ENCODE measurements around the gene NLRP4.
"Not testable (repeated sequence)": the region's sequence is repeated elsewhere in the genome, so short reads cannot be mapped to it uniquely, and the experiment has no call there.

The NLRP4 gene

DNA sequence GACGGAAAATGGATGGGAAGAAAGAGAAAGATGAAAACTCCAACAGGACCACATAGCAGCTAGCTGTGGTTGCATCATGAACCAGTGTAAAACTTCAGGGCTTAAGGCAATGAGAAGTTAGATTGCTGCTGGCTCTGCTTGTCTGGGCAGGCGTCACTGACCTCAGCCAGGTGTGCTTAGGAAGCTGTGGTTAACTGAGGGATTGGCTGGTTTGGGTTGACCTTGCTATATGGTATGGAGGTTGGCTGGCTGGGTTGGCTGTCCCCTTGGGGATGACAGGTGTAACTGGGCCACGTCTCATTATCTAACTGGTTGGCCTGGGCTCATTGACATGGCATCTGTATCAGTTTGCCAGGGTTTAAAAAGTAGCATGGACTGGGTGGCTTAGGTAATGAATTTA, 40.9 kb downstream of the NLRP4 start:
- DNase-seq (no peak), ATAC-seq (no peak)

GRCh38 chr19:55882626-55883025, 46.3 kb downstream of the NLRP4 start:
- DNase-seq: no peak
- ATAC-seq: no peak

DNA sequence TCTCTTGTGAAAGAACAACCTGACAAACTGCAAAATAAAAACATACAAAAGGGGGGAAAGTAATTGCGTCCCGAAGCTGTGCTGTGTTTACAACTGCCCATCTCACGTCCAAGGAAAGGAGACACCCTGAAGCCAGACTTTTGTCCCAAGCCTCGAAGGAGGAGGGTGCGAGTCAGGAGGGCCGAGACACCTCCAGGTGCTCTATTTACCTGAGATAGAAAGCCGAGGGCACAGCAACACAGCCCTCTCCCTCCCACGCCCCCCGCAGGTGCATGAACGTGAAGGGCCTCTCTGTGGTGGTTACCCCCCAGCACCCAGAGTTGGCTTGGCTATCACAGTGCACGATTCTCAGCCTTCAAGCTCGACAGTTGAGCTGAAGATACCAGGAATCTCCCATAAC, 62.6 kb downstream of the NLRP4 start:
- no peak for ATAC-seq

DNA sequence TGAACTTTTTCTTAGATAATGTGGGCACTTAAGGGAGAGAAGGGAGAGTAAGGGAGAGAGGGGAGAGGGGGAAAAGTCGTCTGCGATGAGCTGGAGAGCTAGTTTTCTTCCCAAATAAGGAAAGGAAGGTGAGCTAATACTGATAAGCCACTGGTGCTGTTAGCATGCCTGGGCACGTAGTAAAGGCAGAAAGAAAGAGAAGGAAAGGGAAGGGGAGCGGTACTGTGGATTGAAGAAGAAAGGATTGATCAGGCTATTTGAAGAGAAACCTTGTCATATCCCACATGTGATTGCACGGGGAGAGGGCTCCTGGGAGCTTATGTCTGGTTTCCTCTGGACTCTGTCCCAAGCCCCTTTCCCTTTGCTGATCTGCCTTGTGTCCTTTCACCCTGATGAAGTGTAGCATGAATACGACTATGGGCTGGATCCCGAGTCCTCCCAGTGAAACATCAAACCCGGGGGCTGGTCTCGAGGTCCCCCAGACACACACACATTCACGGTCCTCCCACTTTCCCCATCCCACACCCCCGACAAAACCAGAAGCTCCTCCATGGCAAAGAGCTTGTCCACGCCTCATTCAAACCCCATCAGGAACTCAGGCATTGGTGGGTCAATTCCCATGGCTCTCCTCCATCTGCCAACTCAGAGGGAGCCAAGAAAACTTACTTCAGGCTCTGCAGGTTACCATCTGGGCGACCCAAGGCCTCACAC, 65.2 kb downstream of the NLRP4 start:
- DNase-seq: no peak
- ATAC-seq: no peak

More for the DNA sequence above, 62.6 kb downstream of the NLRP4 start:
- DNase-seq: no peak

DNA sequence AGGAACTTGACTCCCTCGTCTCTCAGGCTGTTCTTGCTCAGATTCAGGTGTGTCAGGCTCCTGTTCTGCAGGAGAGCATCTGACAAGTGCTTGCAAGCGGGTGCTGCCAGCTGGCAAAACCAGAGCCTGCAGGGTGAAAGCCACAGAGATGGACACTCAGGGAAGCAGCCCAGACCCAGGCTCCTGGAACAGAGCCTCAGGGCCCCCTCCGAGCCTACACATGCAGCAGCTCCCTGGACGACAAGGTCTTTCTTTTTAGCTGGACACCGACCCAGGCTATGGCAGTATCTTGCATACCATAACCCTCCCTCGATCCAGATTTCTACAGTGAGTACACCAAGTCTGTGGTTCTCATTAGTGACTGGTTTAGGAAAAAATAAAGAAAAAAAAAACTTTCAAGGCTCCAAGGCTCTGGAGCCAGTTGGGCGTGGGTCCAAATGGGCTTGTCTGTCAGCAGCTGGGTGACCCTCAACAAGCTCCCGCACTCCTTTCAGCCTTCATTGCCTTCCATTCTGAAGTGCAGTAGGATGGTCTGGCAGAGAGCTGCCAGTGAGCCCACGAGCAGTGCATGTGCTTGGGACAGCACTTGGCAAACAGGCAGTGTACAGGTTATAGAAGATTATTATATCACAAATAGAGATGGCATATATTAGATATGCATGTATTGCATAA, 65.9 kb downstream of the NLRP4 start:
- DNase-seq (no peak), ATAC-seq (no peak)

- DNase-seq (no peak), ATAC-seq (no peak)
Observed at GRCh38 chr19:55907286-55907685, 70.9 kb downstream of the NLRP4 start.

- no peak for DNase-seq
- ATAC-seq: no peak
Observed at GRCh38 chr19:55907746-55908145, 71.4 kb downstream of the NLRP4 start.

GRCh38 chr19:55909801-55910200, 73.5 kb downstream of the NLRP4 start:
- no peak for ATAC-seq
- DNase-seq: no peak

- DNase-seq (no peak), ATAC-seq (no peak)
Observed at GRCh38 chr19:55912916-55913315, 76.6 kb downstream of the NLRP4 start.

- DNase-seq (no peak), ATAC-seq (no peak)
Observed at GRCh38 chr19:55913643-55914268, 77.4 kb downstream of the NLRP4 start.

DNA sequence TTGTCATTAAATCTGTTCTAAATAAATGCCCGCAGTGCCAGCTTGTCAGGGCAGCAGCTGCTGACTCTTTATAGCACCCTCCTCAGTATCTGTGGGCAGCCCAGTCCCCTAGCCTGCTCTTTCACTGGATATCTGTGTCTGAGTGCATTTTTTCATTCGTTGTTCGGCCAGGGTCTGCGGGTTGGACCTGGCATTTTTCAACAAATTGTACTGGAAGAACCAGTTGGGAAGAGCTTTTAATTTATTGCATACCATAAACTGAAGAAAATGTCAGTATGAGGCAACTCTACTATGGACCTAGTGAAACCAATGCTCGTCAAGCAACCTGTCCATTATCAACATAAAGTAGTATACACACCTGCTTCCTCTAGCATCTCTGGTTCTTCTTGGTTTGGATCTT, 87.2 kb downstream of the NLRP4 start:
- ATAC-seq (no peak), DNase-seq (no peak)

- ATAC-seq (no peak), DNase-seq (no peak)
Observed at GRCh38 chr19:55927991-55928390, 91.7 kb downstream of the NLRP4 start.

DNA sequence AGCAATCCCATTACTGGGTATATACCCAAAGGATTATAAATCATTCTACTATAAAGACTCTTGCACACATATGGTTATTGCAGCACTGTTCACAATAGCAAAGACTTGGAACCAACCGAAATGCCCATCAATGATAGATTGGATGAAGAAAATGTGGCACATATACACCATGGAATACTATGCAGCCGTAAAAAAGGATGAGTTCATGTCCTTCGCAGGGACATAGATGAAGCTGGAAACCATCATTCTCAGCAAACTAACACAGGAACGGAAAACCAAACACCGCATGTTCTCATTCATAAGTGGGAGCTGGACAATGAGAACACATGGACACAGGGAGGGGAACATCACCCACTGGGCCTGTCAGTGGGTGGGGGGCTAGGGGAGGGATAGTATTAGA, 92.9 kb downstream of the NLRP4 start:
- ATAC-seq, DNase-seq: not testable (repeated sequence)

DNA sequence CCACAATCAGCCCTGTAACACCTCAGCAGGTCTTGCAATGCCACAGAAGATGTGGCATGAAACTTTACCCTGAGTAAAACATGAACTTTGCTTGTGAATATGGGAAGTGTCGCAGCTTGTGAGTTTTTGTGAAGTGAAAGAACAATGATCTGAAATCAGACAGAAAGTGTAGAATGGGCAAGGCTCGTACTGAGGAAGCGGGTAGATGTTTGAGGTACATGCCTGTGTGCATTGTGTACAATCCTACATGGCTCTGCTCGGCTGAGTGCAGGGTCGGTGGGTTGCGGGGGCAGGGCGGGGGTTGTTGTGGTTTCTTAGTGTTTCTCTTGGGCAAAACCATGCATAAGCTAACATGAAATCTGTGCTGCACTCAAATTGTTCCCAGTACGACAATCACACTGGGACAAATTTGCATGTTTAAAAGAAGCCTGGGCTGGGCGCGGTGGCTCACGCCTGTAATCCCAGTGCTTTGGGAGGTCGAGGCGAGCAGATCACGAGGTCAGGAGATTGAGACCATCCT, 94.7 kb downstream of the NLRP4 start:
- ATAC-seq (no peak), DNase-seq (no peak)

Data from stimulated activated naive CD8-positive, alpha-beta T cell treated with anti-CD3 and anti-CD28 coated beads, Interleukin-15, Interleukin-2, amounts not matched to agents 100 U/mL and 50 U/mL, for 24 hours (primary cell).